ENCODE results near the gene CHSY1.
A peak's percentile ranks its signal among the peaks of the same experiment; 100 is the strongest.

CHSY1 gene

GRCh38 chr15:101170568-101171350 lies 81.1 kb downstream of the CHSY1 start:
- DNase-seq (ENCODE audit: low spot score) = peak; percentile 84

- DNase-seq (ENCODE audit: low spot score) = no peak
These were observed 82.3 kb downstream of the CHSY1 start for GRCh38 chr15:101169495-101170071.

- no peak for DNase-seq (ENCODE audit: low spot score)
These were observed 82.9 kb downstream of the CHSY1 start for GRCh38 chr15:101168898-101169494.

GRCh38 chr15:101168463-101168824 lies 83.4 kb downstream of the CHSY1 start:
- no peak for DNase-seq (ENCODE audit: low spot score)

GRCh38 chr15:101167753-101168462 lies 83.9 kb downstream of the CHSY1 start:
- DNase-seq (ENCODE audit: low spot score) = peak; percentile 94

- DNase-seq (ENCODE audit: low spot score) = no peak
These were observed 84.5 kb downstream of the CHSY1 start for GRCh38 chr15:101167411-101167752.

- DNase-seq (ENCODE audit: low spot score) = no peak
These were observed 85.9 kb downstream of the CHSY1 start for GRCh38 chr15:101165905-101166471.

- no peak for DNase-seq (ENCODE audit: low spot score)
These were observed 89.0 kb downstream of the CHSY1 start for GRCh38 chr15:101162701-101163483.

- no peak for DNase-seq (ENCODE audit: low spot score)
These were observed 90.2 kb downstream of the CHSY1 start for GRCh38 chr15:101161656-101162055.

GRCh38 chr15:101159936-101160815 lies 91.7 kb downstream of the CHSY1 start:
- no peak for DNase-seq (ENCODE audit: low spot score)

GRCh38 chr15:101159096-101159935 lies 92.5 kb downstream of the CHSY1 start:
- DNase-seq (ENCODE audit: low spot score) = no peak

- DNase-seq (ENCODE audit: low spot score) = no peak
These were observed 93.4 kb downstream of the CHSY1 start for GRCh38 chr15:101158166-101159095.

- no peak for DNase-seq (ENCODE audit: low spot score)
These were observed 94.1 kb downstream of the CHSY1 start for GRCh38 chr15:101157721-101158120.

- no peak for DNase-seq (ENCODE audit: low spot score)
These were observed 95.2 kb downstream of the CHSY1 start for GRCh38 chr15:101156509-101157159.

- no peak for DNase-seq (ENCODE audit: low spot score)
These were observed 95.8 kb downstream of the CHSY1 start for GRCh38 chr15:101156061-101156460.

- no peak for DNase-seq (ENCODE audit: low spot score)
These were observed 97.8 kb downstream of the CHSY1 start for GRCh38 chr15:101153801-101154656.

GRCh38 chr15:101152914-101153313 lies 98.9 kb downstream of the CHSY1 start:
- no peak for DNase-seq (ENCODE audit: low spot score)
